Measurements from ENCODE around the gene KIF15. TPM values are rescaled to one million over a fixed set of nuclear protein-coding genes. Genes with fewer than 3 reads are reported as not detected.

The KIF15 gene
- total RNA-seq, 1 experiment from 2014 or later = 23.7 TPM

DNA sequence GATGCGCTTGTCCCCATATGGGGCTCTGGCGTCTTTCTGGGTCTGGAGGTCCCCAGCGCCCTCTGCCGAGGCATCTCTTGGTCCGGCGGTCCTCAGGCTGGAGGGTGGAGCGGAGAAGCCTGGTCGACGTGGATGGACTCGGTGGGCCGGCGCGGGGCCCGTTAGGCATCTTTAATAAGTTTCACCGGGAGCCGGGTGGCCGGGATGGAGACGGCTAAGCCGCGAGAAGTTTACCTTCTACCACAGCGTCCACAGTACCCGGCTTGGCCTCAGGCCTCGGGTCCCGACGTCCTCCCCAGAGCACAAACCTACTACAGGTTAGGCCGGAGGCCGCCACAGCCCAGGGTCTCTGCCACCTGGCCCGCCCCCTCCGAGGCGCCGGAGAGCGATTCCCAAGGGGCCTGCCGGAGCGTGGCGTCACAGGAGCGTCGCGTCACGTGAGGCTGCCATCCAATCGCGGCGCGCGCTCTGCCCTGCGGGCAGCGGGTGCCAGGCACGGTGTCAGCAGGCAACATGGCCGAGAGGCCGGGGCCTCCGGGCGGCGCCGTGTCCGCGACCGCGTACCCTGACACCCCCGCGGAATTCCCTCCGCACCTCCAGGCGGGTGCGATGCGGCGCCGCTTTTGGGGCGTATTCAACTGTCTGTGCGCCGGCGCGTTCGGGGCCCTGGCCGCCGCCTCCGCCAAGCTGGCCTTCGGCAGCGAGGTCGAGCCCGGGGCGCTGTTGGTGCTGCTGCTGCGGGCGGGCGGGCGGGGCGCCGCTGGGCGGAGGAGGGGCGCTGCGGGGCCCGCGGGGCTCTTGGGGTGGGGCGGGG, 100.0 kb downstream of the KIF15 start, which contains the start of gene TMEM42 (continued):
- TF ChIP-seq ATF1 (CRISPR knock-in tag; IDR thresholded peaks at IDR 0.05) = no peak
- no peak for TF ChIP-seq JAZF1 (CRISPR knock-in tag; IDR thresholded peaks at IDR 0.05)
- no peak; the same call in 1 of the 2 replicates for TF ChIP-seq ZNF396 (CRISPR knock-in tag; IDR thresholded peaks at IDR 0.05; ENCODE audit: borderline replicate concordance)
- no peak for TF ChIP-seq SMAD4 (CRISPR knock-in tag; IDR thresholded peaks at IDR 0.05)
- TF ChIP-seq ELF4 (CRISPR knock-in tag; IDR thresholded peaks at IDR 0.05; ENCODE audit: low read depth) = no peak
- TF ChIP-seq STAT6 (CRISPR knock-in tag; conservative IDR thresholded peaks at IDR 0.05; ENCODE audit: low read depth) = no peak
- no peak for TF ChIP-seq ZNF317 (CRISPR knock-in tag; IDR thresholded peaks at IDR 0.05; ENCODE audit: borderline replicate concordance, low read depth)
- TF ChIP-seq CREM (CRISPR knock-in tag; IDR thresholded peaks at IDR 0.05) = peak; percentile 77; the same call in 1 of the 2 replicates
- no peak; the same call in 1 of the 2 replicates for TF ChIP-seq NFATC4 (CRISPR knock-in tag; IDR thresholded peaks at IDR 0.05)
- TF ChIP-seq ZNF121 (CRISPR knock-in tag; IDR thresholded peaks at IDR 0.05) = peak; percentile 99
- no peak for TF ChIP-seq JUN (CRISPR knock-in tag; IDR thresholded peaks at IDR 0.05)
- TF ChIP-seq, protein P1, sequence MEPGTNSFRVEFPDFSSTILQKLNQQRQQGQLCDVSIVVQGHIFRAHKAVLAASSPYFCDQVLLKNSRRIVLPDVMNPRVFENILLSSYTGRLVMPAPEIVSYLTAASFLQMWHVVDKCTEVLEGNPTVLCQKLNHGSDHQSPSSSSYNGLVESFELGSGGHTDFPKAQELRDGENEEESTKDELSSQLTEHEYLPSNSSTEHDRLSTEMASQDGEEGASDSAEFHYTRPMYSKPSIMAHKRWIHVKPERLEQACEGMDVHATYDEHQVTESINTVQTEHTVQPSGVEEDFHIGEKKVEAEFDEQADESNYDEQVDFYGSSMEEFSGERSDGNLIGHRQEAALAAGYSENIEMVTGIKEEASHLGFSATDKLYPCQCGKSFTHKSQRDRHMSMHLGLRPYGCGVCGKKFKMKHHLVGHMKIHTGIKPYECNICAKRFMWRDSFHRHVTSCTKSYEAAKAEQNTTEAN (CRISPR knock-in tag; IDR thresholded peaks at IDR 0.05) = no peak; the same call in none of the 2 replicates
- TF ChIP-seq, protein P2, sequence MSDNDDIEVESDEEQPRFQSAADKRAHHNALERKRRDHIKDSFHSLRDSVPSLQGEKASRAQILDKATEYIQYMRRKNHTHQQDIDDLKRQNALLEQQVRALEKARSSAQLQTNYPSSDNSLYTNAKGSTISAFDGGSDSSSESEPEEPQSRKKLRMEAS (CRISPR knock-in tag; IDR thresholded peaks at IDR 0.05) = peak; percentile 90
- TF ChIP-seq ZNF138 (CRISPR knock-in tag; conservative IDR thresholded peaks at IDR 0.05) = no peak
- TF ChIP-seq, protein P3, sequence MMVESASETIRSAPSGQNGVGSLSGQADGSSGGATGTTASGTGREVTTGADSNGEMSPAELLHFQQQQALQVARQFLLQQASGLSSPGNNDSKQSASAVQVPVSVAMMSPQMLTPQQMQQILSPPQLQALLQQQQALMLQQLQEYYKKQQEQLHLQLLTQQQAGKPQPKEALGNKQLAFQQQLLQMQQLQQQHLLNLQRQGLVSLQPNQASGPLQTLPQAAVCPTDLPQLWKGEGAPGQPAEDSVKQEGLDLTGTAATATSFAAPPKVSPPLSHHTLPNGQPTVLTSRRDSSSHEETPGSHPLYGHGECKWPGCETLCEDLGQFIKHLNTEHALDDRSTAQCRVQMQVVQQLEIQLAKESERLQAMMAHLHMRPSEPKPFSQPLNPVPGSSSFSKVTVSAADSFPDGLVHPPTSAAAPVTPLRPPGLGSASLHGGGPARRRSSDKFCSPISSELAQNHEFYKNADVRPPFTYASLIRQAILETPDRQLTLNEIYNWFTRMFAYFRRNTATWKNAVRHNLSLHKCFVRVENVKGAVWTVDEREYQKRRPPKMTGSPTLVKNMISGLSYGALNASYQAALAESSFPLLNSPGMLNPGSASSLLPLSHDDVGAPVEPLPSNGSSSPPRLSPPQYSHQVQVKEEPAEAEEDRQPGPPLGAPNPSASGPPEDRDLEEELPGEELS (CRISPR knock-in tag; IDR thresholded peaks at IDR 0.05) = peak; percentile 87
- peak; percentile 73 for TF ChIP-seq SP1 (CRISPR knock-in tag; conservative IDR thresholded peaks at IDR 0.05)
- peak; percentile 64; the same call in 1 of the 2 replicates for TF ChIP-seq SMAD3 (CRISPR knock-in tag; IDR thresholded peaks at IDR 0.05; ENCODE audit: borderline replicate concordance)
- no peak for TF ChIP-seq TEAD1 (CRISPR knock-in tag; IDR thresholded peaks at IDR 0.05)
- no peak for TF ChIP-seq IRF2 (CRISPR knock-in tag; IDR thresholded peaks at IDR 0.05; ENCODE audit: borderline replicate concordance, low read depth)
- no peak for TF ChIP-seq ZNF425 (CRISPR knock-in tag; conservative IDR thresholded peaks at IDR 0.05)
- TF ChIP-seq TEAD4 (CRISPR knock-in tag; IDR thresholded peaks at IDR 0.05) = no peak

Data from WTC11 (cell line).